Fibroblast of skin of abdomen (primary cell): ENCODE data around the gene ARHGEF25. TPM values are rescaled to one million over a fixed set of nuclear protein-coding genes. Genes with fewer than 3 reads are reported as not detected.
"Not testable (repeated sequence)": the region's sequence is repeated elsewhere in the genome, so short reads cannot be mapped to it uniquely, and the experiment has no call there.

Experiments
- DNase-seq: peaks from one replicate; pipeline ENCODE4 v3.0.0-alpha.2; 2013
- polyA plus RNA-seq, 2 experiments: library from polyadenylated mRNA; unstranded; fragments of 120-200 nt; gene quantifications; one replicate each; pipeline ENCODE4 v1.2.1, GENCODE V29; 2013; ENCODE audit not compliant: insufficient read length in 2 of 2

ARHGEF25 gene
- polyA plus RNA-seq (2013, experiment 1 of 2; ENCODE audit: insufficient read length): 29.6 TPM
- polyA plus RNA-seq (2013, experiment 2 of 2; ENCODE audit: insufficient read length): 29.0 TPM

DNA sequence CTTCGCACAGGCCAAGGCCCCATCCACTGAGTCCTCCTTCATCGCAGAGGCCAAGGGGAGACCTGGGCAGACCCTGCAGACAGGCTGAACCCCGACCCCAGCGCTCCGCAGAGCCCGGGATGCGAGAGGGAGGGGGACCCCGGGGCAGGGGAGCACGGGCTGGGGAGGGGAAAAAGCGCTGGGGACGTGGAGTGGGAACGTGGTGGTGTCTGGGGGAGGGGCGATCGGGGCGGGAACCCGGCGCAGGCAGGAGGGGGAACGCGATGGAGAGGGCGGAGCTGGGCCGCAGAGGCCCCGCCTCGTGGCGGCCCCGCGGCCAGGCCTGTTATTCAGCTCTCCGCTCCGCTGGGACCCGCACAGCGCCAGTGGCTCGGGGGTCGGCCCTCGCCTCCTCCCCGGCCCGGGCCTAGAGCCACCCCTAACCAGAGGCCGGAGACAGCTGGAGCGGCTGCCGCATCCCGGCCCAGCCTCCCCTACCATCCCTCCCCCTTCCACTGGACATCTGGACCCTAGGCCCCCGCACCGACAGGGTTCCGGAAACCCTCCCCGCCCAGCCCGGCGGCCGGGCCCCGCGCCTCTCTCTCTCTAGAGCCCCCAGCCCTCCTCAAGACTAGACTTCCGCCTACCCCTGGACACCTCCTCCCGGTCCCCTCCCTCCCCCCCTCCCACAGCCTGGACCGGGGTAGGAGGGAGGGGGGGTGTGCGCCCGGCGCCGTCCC is at the start of gene ARHGEF25:
ARHGEF25 (plus strand) TSS at position 328 of the 719 bp plus-strand sequence. CDS start 460 bp downstream, outside the sequence.
- peak; percentile 75 for DNase-seq

DNA sequence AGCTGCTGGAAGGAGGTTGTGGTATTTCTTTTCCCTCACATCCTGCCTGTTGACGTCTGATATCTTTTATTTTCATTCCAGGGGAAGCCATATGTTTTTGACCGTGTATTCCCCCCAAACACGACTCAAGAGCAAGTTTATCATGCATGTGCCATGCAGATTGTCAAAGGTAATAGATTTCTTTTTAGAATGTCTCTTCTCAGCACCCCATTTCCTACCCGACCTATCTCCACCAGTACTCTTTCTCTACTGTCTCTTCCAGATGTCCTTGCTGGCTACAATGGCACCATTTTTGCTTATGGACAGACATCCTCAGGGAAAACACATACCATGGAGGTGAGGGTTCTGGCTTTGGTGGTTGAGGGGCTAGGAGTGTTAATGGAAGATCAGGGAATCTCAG is 47.9 kb upstream of the ARHGEF25 start:
- DNase-seq: no peak

DNA sequence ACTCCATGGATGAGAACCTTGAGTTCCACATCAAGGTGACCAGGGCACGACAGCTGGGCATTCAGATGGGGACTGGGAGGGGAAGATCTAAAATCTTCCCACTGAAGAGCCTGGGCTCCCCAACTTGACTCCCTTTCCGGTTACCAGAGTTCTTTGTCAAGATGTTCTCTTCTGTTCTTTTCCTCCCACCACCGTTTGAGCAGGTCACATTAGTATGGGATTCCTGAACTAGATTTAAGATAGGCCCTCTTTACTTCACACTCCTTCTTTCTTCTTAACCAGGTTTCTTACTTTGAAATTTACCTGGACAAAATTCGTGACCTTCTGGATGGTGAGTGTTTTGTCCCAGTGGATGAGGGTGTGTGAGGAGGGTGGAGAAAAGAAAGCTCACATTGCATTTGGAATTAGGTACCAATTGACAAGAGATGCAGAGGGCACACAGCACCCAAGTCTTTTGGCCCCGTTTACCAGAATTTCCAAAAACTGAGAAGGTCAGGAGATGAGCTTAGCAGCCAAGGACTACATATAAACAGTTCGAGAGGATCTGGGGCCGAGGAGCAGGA is 47.0 kb upstream of the ARHGEF25 start:
- DNase-seq: no peak

DNA sequence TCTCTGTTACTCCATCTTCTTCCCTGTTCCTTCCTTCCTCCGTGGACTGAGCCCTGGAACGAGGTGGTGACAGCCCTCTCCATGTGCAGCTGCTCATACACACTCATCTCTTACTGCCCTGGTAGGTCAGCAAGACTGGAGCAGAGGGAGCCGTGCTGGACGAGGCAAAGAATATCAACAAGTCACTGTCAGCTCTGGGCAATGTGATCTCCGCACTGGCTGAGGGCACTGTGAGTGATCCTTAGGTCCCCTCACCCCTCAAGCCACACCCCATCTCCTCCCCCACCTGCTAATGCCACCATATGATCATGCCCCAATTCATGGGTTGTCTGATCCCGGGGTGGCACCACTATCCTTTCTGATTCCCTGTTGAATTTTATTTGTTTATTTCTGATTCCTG is 42.4 kb upstream of the ARHGEF25 start:
- DNase-seq: no peak

DNA sequence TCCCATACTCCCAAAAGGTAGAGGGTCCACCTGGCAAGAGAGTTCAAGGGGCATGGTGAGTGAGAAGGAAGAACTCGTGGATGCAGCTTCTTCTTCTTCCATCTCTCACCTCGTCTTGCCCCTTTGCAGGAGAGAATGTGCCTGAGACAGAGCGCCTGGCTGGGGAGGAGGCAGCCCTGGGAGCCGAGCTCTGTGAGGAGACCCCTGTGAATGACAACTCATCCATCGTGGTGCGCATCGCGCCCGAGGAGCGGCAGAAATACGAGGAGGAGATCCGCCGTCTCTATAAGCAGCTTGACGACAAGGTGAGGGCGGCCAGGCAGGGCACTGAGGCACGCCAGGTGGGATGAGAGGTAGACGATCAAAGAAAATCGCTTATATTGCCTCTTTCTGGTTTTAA is 41.4 kb upstream of the ARHGEF25 start:
- no peak for DNase-seq

DNA sequence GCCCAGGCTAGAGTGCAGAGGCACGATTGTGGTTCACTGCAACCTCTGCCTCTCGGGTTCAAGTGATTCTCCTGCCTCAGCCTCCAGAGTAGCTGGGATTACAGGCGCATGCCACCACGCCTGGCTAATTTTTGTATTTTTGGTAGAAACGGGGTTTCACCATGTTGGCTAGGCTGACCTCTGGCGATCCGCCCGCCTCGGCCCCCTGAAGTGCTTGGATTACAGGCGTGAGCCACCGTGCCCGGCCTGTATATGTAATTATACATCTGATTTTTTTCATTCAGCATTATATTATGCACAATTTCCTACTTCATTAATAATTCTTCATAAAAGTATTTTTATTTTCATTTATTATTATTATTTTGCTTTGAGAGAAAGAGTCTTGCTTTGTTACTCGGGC is 40.8 kb upstream of the ARHGEF25 start:
- DNase-seq: not testable (repeated sequence)

DNA sequence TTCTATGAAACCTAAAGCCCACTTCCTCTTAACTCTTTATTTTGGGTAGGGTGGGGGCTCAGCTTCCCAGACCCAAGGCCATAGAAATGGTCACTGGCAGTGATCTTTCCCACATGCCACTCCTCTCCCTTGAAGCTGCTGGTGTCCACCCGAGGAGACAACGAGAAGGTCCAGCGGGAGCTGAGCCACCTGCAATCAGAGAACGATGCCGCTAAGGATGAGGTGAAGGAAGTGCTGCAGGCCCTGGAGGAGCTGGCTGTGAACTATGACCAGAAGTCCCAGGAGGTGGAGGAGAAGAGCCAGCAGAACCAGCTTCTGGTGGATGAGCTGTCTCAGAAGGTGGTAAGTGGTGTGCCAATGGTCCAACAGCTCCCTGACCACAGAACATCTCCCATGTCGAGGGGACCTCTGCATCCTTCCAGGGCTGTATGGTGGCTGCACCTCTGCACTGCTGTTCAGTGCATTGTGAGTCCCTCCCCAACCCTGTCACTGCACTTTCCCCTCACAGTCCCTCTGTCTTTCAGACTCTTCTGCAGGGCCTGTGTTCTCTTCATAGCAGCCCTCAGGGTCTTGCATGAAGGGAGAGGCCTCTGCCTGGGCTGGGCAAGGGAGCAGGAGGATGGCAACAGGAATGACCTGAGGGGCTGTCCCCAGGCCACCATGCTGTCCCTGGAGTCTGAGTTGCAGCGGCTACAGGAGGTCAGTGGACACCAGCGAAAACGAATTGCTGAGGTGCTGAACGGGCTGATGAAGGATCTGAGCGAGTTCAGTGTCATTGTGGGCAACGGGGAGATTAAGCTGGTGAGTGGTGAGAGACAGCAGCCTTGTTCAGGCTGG is 39.1 kb upstream of the ARHGEF25 start:
- DNase-seq: no peak

DNA sequence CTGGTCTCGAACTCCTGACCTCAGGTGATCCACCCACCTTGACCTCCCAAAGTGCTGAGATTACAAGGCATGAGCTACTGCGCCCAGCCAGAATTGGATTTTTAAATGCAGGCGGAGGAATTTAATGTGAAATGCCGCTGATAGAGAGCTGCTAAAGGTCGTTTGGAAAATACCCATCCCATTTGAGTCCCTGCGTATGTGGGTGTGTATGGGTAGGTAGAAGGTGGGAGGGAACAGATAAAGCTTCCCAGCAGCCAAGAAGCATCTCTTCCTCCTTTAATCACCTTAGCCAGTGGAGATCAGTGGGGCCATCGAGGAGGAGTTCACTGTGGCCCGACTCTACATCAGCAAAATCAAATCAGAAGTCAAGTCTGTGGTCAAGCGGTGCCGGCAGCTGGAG is 36.4 kb upstream of the ARHGEF25 start:
- DNase-seq: no peak

DNA sequence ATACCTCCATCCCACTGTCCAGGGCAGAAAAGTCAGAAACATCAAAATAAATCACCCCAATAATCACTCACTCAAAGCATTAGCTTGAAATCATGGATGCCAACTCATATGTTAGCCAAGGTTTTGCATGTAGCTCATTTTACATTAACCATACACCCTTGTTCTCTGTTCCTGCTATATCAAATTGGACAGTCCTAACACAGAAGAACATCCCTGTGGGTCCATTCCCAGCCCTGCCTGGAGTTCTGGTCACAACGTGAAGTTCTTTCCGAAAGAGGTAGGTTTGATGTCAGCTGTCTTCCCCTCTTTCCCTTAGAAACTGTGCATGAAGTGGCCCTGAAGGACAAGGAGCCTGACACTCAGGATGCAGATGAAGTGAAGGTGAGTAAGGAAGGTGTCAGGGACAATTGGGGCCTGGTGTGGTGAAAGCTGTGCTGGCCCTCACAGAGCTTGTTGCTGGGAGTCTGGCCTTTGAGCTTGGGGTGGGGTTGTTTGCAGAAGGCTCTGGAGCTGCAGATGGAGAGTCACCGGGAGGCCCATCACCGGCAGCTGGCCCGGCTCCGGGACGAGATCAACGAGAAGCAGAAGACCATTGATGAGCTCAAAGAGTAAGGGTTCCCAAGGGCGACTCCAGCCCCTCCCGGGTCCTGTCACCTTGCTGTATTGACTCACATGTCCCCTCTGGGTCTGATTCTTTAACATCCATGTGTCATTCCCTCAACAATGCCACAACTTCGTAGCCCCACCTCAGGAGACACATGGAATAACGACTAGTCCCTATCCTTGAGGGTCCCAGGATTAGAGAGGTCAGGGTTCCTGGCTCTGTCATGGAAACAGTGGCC is 35.2 kb upstream of the ARHGEF25 start:
- DNase-seq: no peak

DNA sequence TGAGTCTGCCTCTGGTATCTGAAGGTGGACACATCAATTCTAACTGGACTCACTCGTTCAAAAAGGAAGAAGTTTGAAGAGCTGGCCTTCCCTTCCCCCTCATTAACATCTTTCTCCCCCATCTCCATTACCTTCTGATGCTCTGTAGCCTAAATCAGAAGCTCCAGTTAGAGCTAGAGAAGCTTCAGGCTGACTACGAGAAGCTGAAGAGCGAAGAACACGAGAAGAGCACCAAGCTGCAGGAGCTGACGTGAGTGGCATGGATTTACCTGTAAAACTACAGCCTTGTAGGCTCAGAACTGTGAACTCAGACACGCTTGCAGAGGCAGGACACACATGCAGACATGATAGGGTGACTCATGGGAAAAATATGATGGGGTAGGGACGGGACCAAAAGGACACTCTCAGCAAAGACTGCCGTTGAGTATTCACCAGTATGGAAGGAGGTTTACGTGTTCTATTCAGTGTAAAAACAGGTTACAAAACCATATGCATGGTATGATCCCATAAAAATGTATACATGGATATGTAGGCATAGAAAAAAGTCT is 34.5 kb upstream of the ARHGEF25 start:
- DNase-seq: no peak

DNA sequence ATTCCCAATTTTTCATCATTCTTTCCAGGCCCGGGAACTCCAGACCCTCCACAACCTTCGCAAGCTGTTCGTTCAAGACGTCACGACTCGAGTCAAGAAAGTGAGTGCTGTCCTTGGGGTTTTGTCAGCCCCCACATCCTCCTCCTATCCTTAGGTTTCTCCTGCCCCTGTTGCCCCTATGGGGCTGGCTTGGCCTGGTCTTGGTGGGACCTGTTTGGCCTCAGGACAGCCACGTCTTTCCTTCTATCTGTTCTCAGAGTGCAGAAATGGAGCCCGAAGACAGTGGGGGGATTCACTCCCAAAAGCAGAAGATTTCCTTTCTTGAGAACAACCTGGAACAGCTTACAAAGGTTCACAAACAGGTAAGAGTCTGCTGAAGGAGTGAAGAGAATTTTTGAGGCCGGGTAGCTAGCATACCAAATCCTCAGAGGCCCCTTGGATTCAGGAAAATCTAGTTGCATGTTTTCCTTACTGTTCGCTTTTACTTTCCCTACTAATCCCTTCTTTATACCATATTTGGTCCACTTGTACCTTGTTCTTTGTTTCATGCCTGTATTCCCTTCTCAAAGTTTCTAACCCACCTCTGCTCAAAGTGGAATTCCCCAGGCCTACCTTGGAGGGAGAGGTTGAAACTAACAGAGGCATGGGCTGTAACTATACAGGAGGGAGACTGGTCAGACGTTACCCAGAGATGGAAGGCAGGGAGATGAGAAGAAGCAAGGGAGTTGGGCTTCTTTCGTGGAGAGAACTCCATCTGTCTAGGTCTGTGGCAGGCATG is 33.1 kb upstream of the ARHGEF25 start:
- DNase-seq: no peak

DNA sequence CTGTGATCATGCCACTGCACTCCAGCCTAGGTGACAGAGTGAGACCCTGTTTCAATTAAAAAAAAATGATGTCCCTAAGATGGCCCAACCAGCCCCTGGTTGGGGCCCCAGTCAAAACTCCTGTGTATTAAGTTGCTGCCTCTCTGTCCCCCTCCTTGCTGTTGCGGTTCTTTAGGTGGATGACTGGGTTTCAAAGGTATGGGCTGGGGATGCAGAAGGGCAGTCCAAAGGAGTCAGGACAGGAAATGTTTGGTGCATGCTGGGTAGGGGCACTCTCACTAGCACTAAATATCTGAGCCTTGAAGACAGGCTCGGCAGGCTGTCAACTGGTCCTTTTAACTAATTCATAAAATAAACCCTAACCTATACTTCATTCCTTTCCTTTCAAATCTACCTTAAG is 32.2 kb upstream of the ARHGEF25 start:
- DNase-seq: no peak

DNA sequence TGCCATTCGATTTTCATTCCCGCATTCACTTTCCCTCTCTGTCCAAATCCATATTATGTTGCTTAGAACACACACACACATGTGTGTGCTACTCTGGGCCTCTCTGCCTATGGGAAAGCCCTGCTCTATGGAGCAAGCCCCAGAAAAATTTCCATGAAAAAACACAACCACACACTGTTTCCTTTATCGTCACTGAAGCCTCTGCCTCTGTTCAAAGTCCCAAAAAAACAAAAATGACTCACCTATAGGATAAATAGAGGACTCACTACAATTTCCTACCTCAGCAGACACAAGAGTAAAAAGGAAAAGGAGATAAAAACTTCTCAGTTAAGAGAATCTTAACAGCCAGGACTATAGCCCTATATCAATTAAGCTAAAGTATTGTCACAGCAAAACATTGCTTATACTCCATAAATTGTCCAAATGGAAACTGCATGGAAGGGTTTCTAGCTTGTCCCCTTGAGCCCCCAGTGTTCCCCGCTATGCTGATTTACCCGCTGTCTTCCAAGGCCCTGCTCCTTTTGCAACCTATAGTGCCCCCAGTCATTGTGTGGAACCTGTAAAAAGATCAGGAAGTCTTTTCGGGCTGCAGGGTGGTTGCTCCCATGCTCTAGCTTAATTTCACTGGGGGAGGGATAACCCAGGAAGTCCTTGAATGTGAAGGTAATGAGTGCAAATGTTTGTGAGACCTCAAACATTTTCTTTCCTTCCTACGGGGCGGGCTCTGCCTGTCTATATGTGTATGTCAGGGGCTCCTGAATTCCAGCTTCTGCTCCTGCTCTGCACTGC is 31.4 kb upstream of the ARHGEF25 start:
- DNase-seq: no peak

DNA sequence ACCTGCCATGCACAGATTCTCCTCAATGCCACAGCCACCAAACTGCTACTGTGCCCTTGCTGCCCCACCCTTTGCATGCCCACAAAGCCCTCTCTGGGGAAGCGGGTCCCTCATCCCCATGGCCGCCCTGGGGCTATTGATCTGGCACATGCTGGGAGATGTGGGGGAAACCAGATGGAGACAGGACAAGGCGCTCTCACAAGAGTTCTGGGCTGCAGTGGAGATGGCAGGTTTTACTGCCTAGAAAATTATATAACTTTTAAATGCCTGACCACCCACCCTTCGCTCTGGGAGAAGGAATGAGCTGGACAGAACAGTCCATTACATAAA is 30.8 kb upstream of the ARHGEF25 start:
- no peak for DNase-seq

DNA sequence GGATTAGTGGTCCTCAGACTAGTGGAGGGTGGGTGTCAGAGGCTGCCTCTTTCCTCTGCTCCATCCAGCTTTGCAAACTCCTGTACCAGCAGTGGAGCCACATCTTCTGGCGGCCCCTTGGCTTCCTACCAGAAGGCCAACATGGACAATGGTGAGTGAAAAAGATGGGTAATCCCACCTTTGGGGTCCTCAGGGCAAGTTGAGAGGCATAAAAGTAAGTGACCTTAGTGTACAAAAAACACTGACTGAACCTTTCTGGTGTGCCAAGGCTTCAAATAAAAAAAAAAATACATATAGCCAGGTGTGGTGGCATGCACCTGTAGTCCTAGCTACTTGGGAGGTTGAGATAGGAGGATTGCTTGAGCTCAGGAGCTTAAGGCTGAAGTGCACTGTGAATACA is 29.4 kb upstream of the ARHGEF25 start:
- DNase-seq: no peak

DNA sequence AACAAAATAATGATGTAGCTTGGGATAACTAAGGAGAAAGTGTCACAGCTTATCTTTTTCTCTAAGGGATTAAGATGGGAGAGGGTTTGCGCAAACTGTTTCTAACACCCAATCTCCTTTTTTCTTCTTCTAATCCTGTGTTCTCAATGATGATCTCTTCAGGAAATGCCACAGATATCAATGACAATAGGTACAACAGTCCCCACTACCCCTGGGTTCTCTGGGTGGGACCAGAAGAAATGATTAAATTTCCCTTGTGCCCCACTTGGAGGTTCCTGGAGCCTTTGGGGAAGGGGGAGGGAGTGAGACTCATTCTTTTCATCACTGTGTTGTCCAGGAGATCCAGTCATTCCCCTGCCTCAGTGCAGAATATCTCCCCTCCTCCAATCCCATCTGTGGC is 28.8 kb upstream of the ARHGEF25 start:
- no peak for DNase-seq

DNA sequence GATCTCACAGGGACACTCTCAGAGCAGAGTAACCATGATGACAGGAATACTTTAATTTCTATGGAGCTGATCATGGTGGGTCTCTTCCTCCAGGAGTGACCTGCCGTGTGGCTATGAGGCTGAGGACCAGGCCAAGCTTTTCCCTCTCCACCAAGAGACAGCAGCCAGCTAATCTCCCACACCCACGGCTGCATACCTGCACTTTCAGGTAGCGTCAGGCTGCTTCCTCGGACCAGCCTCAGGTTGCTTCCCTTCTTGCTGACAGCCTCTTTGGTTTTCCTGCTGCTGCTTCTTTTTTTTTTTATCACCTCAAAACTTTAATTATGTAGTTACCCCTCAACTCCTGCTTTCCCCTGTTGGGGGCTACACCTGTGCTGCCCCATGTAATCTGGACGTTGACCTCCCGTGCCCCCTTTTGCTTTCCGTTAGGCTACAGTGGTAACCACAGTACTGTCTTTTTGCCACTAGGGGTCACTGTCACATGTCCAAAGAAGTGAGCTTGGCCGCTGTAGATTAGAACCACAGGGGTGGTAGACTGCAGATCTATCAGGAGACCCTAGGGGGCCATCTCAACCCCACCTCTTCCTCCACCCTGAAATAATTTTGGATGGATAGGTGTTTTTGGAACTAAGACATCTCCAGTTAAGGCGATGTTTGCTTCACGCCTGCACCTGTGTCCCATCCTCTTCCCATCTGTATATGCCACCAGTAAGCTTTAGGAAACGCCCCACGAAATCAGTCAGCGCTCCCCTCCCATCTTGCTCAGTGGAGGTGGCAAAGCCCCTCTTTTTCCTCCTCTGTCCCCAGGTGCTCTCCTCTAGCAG is 28.0 kb upstream of the ARHGEF25 start:
- peak; percentile 76 for DNase-seq

DNA sequence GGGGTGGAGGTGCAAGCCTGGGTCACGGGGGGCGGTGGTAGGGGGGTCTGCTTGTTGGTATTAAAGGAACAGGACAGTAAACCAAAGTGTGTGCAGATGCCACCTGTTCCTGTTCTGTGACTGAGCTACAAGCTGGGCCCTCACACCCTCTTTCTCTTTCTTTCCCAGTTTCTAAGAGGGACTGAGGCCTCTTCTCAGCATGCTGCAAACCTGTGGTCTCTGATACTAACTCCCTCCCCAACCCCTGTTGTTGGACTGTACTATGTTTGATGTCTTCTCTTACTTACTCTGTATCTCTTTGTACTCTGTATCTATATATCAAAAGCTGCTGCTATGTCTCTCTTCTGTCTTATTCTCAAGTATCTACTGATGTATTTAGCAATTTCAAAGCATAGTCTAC is 27.2 kb upstream of the ARHGEF25 start:
- DNase-seq: no peak

DNA sequence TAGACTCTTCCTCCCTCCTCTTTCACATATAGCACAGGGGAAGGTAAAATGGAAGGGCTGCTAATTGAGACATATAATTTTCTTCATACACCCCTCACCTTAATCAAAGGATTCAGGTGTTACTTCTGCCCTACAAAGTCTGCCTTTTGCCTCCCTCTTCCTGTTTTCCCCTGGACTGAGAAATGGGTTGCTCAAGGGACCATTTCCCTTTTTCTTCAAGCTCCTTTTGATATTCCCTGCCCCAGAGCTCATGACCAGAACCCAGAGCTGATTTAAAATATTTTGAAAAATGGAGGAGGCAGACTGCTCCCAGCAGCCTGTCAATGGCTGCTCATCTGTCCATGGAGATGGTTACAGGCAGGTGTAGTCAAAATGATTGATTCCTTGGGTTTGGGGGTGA is 26.5 kb upstream of the ARHGEF25 start:
- DNase-seq: no peak

DNA sequence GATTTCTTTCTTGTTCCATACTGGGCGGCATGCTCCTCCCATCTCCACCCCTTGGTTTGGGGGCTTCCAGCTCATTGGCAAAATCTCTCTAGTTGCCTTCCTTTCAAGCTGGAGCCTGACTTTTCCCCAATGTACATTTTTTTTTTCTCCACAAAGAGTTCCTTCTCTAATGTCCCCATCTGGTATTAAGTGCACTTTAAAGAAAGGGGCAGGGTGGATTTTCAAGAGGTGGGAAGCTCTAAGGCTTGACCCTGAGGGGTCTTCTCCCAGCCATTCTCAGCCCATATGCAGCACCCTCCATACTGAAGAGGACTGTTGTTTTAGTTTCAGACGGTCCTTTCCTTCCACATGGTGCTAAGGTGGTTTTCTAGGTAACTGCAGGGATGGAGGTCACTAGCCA is 26.1 kb upstream of the ARHGEF25 start:
- DNase-seq: no peak
